ENCODE results near the gene CTDSPL.

The CTDSPL gene

DNA sequence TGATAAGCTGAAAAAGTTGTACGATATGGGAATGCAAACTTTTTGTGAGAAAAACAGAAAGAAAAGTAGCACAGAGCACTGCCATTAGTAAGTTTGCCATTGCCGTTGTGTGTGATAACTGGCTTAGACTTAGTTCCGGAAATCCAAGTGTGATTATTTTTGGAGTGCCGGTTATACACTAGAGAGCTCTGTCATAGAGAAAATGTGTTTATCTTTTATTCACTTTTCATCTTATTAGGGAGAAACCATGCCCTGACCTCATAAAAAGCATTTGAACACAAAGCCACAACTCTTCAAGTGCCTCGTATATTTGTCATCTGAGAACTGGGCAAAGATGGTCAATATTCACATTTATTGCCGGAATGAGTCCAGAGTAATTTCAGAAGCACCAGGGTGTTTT lies 36.1 kb downstream of the CTDSPL start:
- DNase-seq (ENCODE audit: low read depth) = no peak
- TF ChIP-seq, protein P1, sequence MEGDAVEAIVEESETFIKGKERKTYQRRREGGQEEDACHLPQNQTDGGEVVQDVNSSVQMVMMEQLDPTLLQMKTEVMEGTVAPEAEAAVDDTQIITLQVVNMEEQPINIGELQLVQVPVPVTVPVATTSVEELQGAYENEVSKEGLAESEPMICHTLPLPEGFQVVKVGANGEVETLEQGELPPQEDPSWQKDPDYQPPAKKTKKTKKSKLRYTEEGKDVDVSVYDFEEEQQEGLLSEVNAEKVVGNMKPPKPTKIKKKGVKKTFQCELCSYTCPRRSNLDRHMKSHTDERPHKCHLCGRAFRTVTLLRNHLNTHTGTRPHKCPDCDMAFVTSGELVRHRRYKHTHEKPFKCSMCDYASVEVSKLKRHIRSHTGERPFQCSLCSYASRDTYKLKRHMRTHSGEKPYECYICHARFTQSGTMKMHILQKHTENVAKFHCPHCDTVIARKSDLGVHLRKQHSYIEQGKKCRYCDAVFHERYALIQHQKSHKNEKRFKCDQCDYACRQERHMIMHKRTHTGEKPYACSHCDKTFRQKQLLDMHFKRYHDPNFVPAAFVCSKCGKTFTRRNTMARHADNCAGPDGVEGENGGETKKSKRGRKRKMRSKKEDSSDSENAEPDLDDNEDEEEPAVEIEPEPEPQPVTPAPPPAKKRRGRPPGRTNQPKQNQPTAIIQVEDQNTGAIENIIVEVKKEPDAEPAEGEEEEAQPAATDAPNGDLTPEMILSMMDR (IDR thresholded peaks at IDR 0.05; ENCODE audit: insufficient read depth, low read depth, low read length, missing control alignments) = no peak

DNA sequence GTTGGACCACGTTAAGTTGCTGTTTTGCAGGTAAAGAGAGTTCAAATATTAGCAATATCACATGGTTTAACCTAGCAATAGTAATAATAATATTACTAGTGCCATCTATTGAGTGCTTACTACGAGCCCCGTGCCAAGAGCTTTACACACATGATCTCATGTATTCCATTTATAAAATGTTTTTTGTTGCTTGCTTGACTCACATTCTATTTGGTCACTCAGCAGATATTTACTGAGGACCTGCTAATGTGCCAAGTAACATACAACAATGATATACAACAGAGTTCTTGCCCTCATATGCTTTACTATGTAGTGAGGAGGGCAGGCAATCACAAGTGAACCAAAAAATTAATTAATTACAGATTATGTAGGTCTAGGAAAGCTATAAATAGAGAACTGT lies 36.7 kb downstream of the CTDSPL start:
- H3K4me3 ChIP-seq (ENCODE audit: low read depth, low read length) = no peak overlapping the region
- no peak for DNase-seq (ENCODE audit: low read depth)
- TF ChIP-seq, protein P1 (IDR thresholded peaks at IDR 0.05; ENCODE audit: insufficient read depth, low read depth, low read length, missing control alignments) = no peak

More for the DNA sequence above, 36.1 kb downstream of the CTDSPL start:
- H3K4me3 ChIP-seq (ENCODE audit: low read depth, low read length) = no peak overlapping the region

DNA sequence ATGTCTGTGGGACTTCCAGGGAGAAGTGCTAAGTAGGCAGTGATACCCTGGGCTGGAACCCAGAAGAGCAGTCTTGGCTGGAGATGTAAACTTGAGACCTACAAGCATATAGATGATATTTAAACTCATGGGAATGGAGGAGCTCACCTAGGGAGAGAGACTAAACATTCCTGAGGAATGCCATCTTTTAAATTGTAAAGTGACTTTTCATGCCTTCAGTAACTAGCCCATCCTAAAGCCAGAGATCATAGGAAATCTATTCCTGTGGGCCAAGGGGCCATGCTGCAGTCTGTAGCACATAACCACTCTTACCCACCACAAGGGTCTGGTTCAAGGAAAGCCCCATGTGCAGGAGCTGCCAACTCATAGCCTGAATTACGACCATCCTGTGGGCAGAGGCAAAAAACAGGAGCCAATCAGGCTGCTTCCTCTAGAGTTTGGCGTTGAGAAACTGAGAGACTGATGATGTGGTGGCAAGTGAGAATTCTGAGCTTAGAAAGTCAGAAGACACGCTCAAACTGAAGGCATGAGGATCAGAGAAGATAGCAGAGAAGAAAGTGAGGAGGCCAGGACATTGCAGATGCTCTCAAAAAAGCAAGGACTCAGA lies 37.5 kb downstream of the CTDSPL start:
- H3K4me3 ChIP-seq (ENCODE audit: low read depth, low read length) = no peak overlapping the region
- TF ChIP-seq, protein P1 (IDR thresholded peaks at IDR 0.05; ENCODE audit: insufficient read depth, low read depth, low read length, missing control alignments) = no peak
- DNase-seq (ENCODE audit: low read depth) = peak; percentile 78

DNA sequence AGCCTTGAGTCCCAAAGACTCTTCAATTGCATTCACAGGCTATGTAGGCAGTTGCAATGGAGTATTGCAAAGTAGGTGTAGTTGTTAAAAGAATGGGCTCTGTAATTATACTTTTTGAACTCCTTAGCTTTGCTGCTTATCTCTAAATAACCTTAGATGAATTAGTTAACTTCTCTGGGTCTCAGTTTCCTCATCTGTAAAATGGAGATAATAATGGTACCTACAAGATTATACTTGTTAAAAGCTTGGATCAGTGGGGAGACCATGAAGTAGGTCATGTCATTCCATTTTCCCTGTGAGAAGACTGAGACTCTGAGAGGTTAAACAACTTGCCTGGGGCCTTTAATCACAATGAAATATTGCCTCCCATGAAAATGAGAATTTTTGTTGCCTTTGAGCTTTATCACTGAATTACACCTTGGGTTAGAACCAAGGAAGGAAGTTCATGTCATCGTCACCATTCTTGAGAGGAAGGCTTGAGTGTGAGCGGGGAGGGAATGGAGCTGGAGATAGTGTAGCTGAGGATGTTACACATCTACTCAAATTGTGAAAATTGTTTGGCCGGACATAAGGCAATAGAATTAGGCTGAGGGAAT lies 38.1 kb downstream of the CTDSPL start:
- DNase-seq (ENCODE audit: low read depth) = no peak
- TF ChIP-seq, protein P1 (IDR thresholded peaks at IDR 0.05; ENCODE audit: insufficient read depth, low read depth, low read length, missing control alignments) = no peak
- no peak overlapping the region for H3K4me3 ChIP-seq (ENCODE audit: low read depth, low read length)

DNA sequence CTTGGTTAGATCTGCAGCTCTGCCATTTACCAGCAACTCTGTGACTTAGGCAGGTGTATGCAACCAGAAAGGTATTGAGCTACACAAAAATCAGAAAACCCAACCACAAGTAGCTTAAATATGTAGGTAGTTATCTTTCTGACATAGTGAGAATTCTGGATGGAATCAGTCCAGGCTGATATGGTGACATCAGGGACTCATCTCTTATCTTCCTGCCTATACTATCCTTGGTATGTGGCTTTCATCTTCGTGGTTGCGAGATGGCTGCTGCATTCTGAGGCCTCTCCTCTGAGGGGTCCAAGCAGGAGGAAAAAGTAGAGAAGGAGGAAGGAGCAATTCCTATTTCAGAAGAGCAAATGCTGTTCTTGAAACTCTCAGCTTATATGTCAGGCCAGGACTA lies 40.0 kb downstream of the CTDSPL start:
- TF ChIP-seq, protein P1 (IDR thresholded peaks at IDR 0.05; ENCODE audit: insufficient read depth, low read depth, low read length, missing control alignments) = no peak
- H3K4me3 ChIP-seq (ENCODE audit: low read depth, low read length) = no peak overlapping the region

DNA sequence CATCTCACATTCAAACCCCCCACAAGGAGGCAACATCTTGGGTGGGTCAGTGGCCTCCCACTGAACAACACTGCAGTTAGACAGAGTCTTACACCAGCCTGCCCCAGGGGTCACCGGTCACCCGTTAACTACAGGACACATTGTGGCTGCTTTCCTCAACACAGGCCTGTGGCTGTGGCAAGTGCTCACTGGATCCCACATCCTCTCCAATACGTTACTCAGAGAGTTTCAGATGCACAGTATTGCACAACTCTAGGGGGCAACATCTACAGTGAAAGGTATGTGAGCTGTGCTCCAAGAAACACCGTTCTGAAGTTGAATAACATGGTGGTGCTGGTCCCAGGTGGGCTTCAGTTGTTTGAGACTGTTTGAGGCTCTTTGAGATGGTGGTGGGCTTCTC lies 41.0 kb downstream of the CTDSPL start:
- no peak overlapping the region for H3K4me3 ChIP-seq (ENCODE audit: low read depth, low read length)
- TF ChIP-seq, protein P1 (IDR thresholded peaks at IDR 0.05; ENCODE audit: insufficient read depth, low read depth, low read length, missing control alignments) = no peak
- peak; percentile 53 for DNase-seq (ENCODE audit: low read depth)

More for the DNA sequence above, 40.0 kb downstream of the CTDSPL start:
- no peak for DNase-seq (ENCODE audit: low read depth)

DNA sequence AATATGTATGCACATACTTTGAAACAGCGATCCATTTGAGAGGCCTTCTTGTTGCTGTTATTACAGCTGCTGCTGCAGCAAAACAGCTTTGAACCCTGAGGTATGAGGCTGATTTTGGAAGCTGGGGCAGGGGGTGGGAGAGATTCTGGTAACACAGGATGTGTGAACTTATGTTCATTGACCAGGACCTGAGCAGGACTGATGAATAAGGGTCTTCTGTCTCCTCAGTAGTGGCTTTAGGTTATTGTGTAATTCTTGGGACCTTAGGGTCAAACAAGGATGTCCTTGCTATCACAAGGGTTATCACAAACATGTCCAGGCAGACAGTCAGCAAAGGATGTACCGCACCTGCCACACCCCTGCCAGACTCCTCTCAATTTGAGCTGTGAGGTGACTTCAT lies 41.6 kb downstream of the CTDSPL start:
- TF ChIP-seq, protein P1 (IDR thresholded peaks at IDR 0.05; ENCODE audit: insufficient read depth, low read depth, low read length, missing control alignments) = no peak
- H3K4me3 ChIP-seq (ENCODE audit: low read depth, low read length) = no peak overlapping the region
- no peak for DNase-seq (ENCODE audit: low read depth)
